ENCODE data around the gene JAK1. TPM values are rescaled to one million over a fixed set of nuclear protein-coding genes. Genes with fewer than 3 reads are reported as not detected.

Gene JAK1
- total RNA-seq, 1 experiment from 2014 or later = 44.1 TPM

DNA sequence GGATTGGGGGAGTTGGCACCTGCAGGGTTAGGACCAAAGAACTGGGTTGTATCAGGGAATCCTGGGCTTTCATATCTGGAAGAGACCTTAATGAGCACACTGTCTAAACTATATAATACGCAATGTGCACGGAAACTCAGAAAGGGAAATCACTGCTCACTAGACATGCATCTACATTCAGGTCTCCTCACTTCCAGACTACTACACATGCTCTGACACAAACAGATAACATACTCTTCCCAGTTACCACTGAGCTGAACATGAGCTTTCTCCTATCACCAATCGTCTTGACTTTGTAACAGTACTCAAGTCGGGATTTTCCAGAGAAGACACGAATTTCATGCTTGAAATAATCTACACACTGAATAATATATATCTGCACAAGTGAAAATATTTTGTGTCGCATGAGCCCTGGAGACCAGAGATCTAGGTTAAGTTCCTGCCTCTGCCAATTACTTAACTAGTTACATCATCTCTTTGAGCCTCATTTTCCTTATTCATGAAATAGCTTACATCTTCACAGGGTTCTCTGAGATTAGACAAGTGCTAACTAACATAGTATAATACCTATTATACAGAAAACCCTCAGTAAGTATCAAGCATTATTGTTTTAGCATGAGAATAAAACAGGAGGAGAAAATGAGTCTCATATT lies 101.1 kb downstream of the JAK1 start:
- DNase-seq (no peak), ATAC-seq (no peak)
- H3K9me2 ChIP-seq (replicated peaks; ENCODE audit: low read length) = no peaks in the 10 kb centered on the region
- H3K79me2 ChIP-seq (ENCODE audit: low read length) = no peaks in the 10 kb centered on the region
- intact Hi-C loops (cut with micrococcal nuclease) = no loop called here
- POLR2A ChIA-PET (ENCODE audit: unreplicated experiment) = no interaction called here
- BruUV-seq (replicated peaks) = no TSS peak
- H3F3A ChIP-seq (ENCODE audit: low read length, unreplicated experiment) = no peaks in the 10 kb centered on the region
- H3K27me3 ChIP-seq (ENCODE audit: low read length) = no peaks in the 10 kb centered on the region
- peaks cover 17% of the 10 kb centered on the region for H3K4me1 ChIP-seq (ENCODE audit: insufficient read depth, low read length)
- no peak overlapping the region for H2AFZ ChIP-seq (ENCODE audit: low read length)
- no peak overlapping the region; the same call in 1 of the 2 replicates for H3K27ac ChIP-seq (ENCODE audit: low read length)
- no peaks in the 10 kb centered on the region for H3K9me3 ChIP-seq (ENCODE audit: low read length)
- no peak overlapping the region for H3K4me2 ChIP-seq (ENCODE audit: low read length)
- TF ChIP-seq EZH2phosphoT487 (IDR thresholded peaks at IDR 0.05; ENCODE audit: borderline replicate concordance, low read length) (no peak), EZH2 (IDR thresholded peaks at IDR 0.05; ENCODE audit: low read length, unreplicated experiment) (no peak)
- TF ChIP-seq, protein P1, sequence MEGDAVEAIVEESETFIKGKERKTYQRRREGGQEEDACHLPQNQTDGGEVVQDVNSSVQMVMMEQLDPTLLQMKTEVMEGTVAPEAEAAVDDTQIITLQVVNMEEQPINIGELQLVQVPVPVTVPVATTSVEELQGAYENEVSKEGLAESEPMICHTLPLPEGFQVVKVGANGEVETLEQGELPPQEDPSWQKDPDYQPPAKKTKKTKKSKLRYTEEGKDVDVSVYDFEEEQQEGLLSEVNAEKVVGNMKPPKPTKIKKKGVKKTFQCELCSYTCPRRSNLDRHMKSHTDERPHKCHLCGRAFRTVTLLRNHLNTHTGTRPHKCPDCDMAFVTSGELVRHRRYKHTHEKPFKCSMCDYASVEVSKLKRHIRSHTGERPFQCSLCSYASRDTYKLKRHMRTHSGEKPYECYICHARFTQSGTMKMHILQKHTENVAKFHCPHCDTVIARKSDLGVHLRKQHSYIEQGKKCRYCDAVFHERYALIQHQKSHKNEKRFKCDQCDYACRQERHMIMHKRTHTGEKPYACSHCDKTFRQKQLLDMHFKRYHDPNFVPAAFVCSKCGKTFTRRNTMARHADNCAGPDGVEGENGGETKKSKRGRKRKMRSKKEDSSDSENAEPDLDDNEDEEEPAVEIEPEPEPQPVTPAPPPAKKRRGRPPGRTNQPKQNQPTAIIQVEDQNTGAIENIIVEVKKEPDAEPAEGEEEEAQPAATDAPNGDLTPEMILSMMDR (conservative IDR thresholded peaks at IDR 0.05; ENCODE audit: low read depth, low read length) = no peak
- no peaks in the 10 kb centered on the region for H4K20me1 ChIP-seq (ENCODE audit: low read length)
- no peak overlapping the region for H3K4me3 ChIP-seq (ENCODE audit: low read length)
- H3K36me3 ChIP-seq (ENCODE audit: low read depth, low read length) = peaks cover 5% of the 10 kb centered on the region; the same call in 1 of the 2 replicates
- CTCF ChIA-PET = no interaction called here
- no peak overlapping the region for H3K9ac ChIP-seq (ENCODE audit: low read length)

DNA sequence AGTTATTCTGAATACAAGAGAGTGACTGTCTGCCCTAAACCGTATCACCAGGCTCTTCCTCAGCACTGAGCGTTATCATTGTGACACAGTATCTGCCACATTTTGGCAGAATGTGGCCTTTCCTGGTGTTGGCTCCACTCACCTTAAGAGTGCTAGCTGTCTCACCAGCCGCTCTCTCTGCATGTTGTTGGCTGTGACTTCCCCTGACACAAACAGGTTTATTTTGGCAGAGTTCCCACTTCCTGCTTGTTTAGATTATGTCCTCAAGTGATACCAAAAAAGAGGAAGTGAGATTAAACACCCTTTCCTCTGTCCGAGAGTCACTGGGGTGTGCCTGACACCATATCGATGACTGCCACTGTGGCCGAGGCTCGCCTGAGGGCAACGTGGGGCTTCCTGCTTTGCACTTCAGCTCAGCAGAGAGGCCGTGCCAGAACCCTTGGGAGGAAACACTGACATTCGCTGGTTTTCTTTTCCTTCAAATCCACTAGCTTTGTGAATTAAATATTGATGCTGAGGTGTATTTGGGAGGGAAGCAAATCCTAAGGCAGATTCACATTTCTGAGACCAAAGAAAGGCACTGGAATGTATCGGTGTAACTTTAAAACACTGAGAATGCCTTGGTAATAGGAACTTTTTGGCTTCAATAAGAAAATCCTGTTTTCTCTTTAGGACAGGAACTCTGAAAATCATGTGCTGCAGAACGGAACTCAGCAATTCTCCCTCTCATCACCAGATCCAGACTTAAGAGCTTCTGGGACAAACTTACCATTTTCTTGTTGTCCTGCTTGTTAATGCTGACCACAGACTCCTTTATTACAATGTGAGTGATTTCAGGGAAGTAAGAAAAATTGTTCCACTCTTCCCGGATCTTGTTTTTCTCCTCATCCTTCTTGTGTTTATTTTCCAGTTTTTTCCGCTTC lies 102.1 kb downstream of the JAK1 start:
- peak; percentile 90 for ATAC-seq

More for the DNA sequence above, 102.1 kb downstream of the JAK1 start:
- Histone ChIP-seq H3K4me3 (ENCODE audit: low read length) (no peak overlapping the region), H4K20me1 (ENCODE audit: low read length) (no peaks in the 10 kb centered on the region), H3K4me1 (ENCODE audit: insufficient read depth, low read length) (peaks cover 17% of the 10 kb centered on the region), H3K9ac (ENCODE audit: low read length) (no peak overlapping the region), H3K79me2 (ENCODE audit: low read length) (no peaks in the 10 kb centered on the region), H3K9me3 (ENCODE audit: low read length) (no peaks in the 10 kb centered on the region), H3K27ac (ENCODE audit: low read length) (peak overlapping the region; percentile 44), H2AFZ (ENCODE audit: low read length) (no peak overlapping the region), H3K4me2 (ENCODE audit: low read length) (peak overlapping the region; percentile 6), H3K9me2 (replicated peaks; ENCODE audit: low read length) (no peaks in the 10 kb centered on the region), H3K27me3 (ENCODE audit: low read length) (no peaks in the 10 kb centered on the region), H3K36me3 (ENCODE audit: low read depth, low read length) (peaks cover 5% of the 10 kb centered on the region; the same call in 1 of the 2 replicates), H3F3A (ENCODE audit: low read length, unreplicated experiment) (no peaks in the 10 kb centered on the region)
- POLR2A ChIA-PET (ENCODE audit: unreplicated experiment) = no interaction called here
- BruUV-seq (replicated peaks) = no TSS peak
- TF ChIP-seq, protein P1 (conservative IDR thresholded peaks at IDR 0.05; ENCODE audit: low read depth, low read length) = no peak
- no peak for TF ChIP-seq EZH2 (IDR thresholded peaks at IDR 0.05; ENCODE audit: low read length, unreplicated experiment)
- no peak for TF ChIP-seq EZH2phosphoT487 (IDR thresholded peaks at IDR 0.05; ENCODE audit: borderline replicate concordance, low read length)
- DNase-seq = peak; percentile 84
- intact Hi-C loops (cut with micrococcal nuclease) = loop anchor here (5.0 kb wide), 1 partner anchor 178 kb away; no protein-coding TSS in a partner anchor
- CTCF ChIA-PET = interaction anchor here (0.5 kb wide), 1 partner anchor 79 kb away, joined by 3 read pairs; no protein-coding TSS in a partner anchor

Measured in PC-3 (cell line).